GM18508 (cell line): ENCODE results near the gene ZSCAN5C.
"Not testable (repeated sequence)": the region's sequence is repeated elsewhere in the genome, so short reads cannot be mapped to it uniquely, and the experiment has no call there.

Experiments used
- ATAC-seq: cut with Tn5 transposase; IDR thresholded peaks from one replicate; pipeline ENCODE4 v1.9.1; 2021; ENCODE audit warnings: moderate number of reproducible peaks; ENCODE audit not compliant: insufficient read depth, unreplicated experiment

Gene ZSCAN5C

GRCh38 chr19:56201973-56202372 is at the start of gene ZSCAN5C:
TSS of gene ZSCAN5C (plus strand) at chr19:56202273. CDS start at chr19:56205914, 3,641 bp downstream.
- ATAC-seq: no peak

- ATAC-seq: no peak
Measured at GRCh38 chr19:56152644-56153043, 49.4 kb upstream of the ZSCAN5C start.

GRCh38 chr19:56153507-56153906 is 48.6 kb upstream of the ZSCAN5C start:
- ATAC-seq: no peak

- no peak for ATAC-seq
Measured at GRCh38 chr19:56155124-56155687, 46.9 kb upstream of the ZSCAN5C start.

- ATAC-seq: no peak
Measured at GRCh38 chr19:56156768-56157167, 45.3 kb upstream of the ZSCAN5C start.

- ATAC-seq: no peak
Measured at GRCh38 chr19:56158170-56158757, 43.8 kb upstream of the ZSCAN5C start.

GRCh38 chr19:56159009-56159559 is 43.0 kb upstream of the ZSCAN5C start:
- no peak for ATAC-seq

- ATAC-seq: no peak
Measured at GRCh38 chr19:56159622-56160271, 42.3 kb upstream of the ZSCAN5C start.

- no peak for ATAC-seq
Measured at GRCh38 chr19:56161534-56161933, 40.5 kb upstream of the ZSCAN5C start.

GRCh38 chr19:56162258-56162657 is 39.8 kb upstream of the ZSCAN5C start:
- ATAC-seq: no peak

- ATAC-seq: no peak
Measured at GRCh38 chr19:56163097-56163496, 39.0 kb upstream of the ZSCAN5C start.

GRCh38 chr19:56167064-56167578 is 35.0 kb upstream of the ZSCAN5C start:
- no peak for ATAC-seq

GRCh38 chr19:56170261-56170660 is 31.8 kb upstream of the ZSCAN5C start:
- no peak for ATAC-seq

GRCh38 chr19:56174086-56174485 is 28.0 kb upstream of the ZSCAN5C start:
- ATAC-seq: no peak

- ATAC-seq: no peak
Measured at GRCh38 chr19:56174550-56174949, 27.5 kb upstream of the ZSCAN5C start.

- not testable (repeated sequence) for ATAC-seq
Measured at GRCh38 chr19:56175861-56176307, 26.2 kb upstream of the ZSCAN5C start, which contains the start of gene GALP. TSS of gene GALP (plus strand) at chr19:56176008. CDS start at chr19:56177109, 1,101 bp downstream.

GRCh38 chr19:56176310-56176709 is 25.8 kb upstream of the ZSCAN5C start:
- not testable (repeated sequence) for ATAC-seq

GRCh38 chr19:56176881-56177280 is 25.2 kb upstream of the ZSCAN5C start:
- no peak for ATAC-seq

GRCh38 chr19:56177564-56178243 is 24.4 kb upstream of the ZSCAN5C start:
- no peak for ATAC-seq

GRCh38 chr19:56189785-56190184 is 12.3 kb upstream of the ZSCAN5C start:
- ATAC-seq: no peak

GRCh38 chr19:56191115-56191514 is 11.0 kb upstream of the ZSCAN5C start:
- ATAC-seq: no peak
